Measurements from ENCODE around the gene TMEM175.

The TMEM175 gene

GRCh38 chr4:955931-956381 is 23.7 kb downstream of the TMEM175 start:
- Histone ChIP-seq H3K79me2 (ENCODE audit: low read length) (no peaks in the 10 kb centered on the region), H3K27ac (ENCODE audit: low read length) (no peak overlapping the region), H3K36me3 (replicated peaks; ENCODE audit: low read depth, low read length) (no peaks in the 10 kb centered on the region), H3K4me2 (ENCODE audit: low read length) (no peak overlapping the region), H3K9ac (ENCODE audit: low read length) (no peak overlapping the region), H2AFZ (ENCODE audit: low read depth, low read length) (no peak overlapping the region), H3K4me3 (ENCODE audit: low read length) (no peak overlapping the region), H4K20me1 (ENCODE audit: insufficient read depth, low read length) (no peaks in the 10 kb centered on the region), H3K4me1 (ENCODE audit: low read length) (no peaks in the 10 kb centered on the region), H3K27me3 (ENCODE audit: low read depth, low read length) (no peaks in the 10 kb centered on the region), H3K9me3 (ENCODE audit: insufficient read depth, low read length) (no peaks in the 10 kb centered on the region)
- TF ChIP-seq CTCF (IDR thresholded peaks at IDR 0.05; ENCODE audit: low read depth, low read length), result no peak
- TF ChIP-seq EZH2phosphoT487 (IDR thresholded peaks at IDR 0.05; ENCODE audit: low read depth), result no peak

DNA sequence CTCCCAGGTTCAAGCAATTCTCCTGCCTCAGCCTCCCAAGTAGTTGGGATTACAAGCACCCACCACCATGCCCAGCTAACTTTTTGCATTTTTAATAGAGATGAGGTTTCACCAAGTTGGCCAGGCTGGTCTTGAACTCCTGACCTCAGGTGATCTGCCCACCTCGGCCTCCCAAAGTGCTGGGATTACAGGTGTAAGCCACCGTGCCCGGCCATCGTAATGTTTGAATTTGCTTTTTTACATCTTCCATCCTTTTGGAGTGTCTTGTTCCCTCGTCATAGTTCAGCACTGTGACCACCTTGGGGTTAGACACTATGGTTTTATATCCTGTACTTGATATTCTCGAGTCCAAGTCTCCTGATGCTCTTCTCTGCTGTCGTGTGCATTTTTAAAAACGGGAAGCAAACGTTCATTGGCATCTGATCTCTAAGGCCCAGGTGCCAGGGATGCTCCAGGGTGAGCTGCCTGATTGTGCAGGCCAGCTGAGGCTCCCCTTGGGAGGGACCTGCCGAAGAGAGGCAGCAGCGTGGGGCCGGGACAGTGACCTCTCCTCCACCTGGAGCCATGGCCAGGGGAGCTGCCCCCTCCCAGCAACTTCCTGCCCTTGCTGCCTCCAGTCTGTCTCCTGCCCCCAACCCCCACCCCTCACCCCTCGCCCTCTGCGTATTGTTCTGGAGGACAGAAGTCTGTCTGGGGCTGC is 24.4 kb downstream of the TMEM175 start:
- Histone ChIP-seq H3K4me1 (ENCODE audit: low read length) (no peaks in the 10 kb centered on the region), H3K4me2 (ENCODE audit: low read length) (no peak overlapping the region), H3K27me3 (ENCODE audit: low read depth, low read length) (no peaks in the 10 kb centered on the region), H4K20me1 (ENCODE audit: insufficient read depth, low read length) (no peaks in the 10 kb centered on the region), H3K4me3 (ENCODE audit: low read length) (no peak overlapping the region), H2AFZ (ENCODE audit: low read depth, low read length) (no peak overlapping the region), H3K9ac (ENCODE audit: low read length) (no peak overlapping the region), H3K79me2 (ENCODE audit: low read length) (no peaks in the 10 kb centered on the region), H3K36me3 (replicated peaks; ENCODE audit: low read depth, low read length) (no peaks in the 10 kb centered on the region), H3K27ac (ENCODE audit: low read length) (no peak overlapping the region), H3K9me3 (ENCODE audit: insufficient read depth, low read length) (no peaks in the 10 kb centered on the region)
- TF ChIP-seq CTCF (IDR thresholded peaks at IDR 0.05; ENCODE audit: low read depth, low read length) (no peak), EZH2phosphoT487 (IDR thresholded peaks at IDR 0.05; ENCODE audit: low read depth) (no peak)

DNA sequence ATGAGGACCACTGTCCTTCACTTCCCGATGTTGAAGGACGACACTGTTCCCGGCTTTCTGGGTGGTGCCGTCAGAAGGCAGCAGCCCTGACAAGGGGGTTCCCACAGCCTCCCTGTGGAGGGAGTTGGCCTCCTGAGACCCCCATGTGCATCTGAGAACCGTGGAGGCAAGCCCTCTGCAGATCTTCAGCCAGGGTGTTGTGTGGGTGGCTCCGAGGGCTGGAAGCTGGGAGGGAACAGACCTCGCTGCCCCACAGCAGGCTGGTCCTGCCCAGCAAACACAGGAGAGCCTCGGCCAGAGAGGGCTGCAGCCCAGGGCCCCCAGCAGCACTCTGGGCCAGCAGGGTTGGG is 24.9 kb downstream of the TMEM175 start:
- Histone ChIP-seq H3K9me3 (ENCODE audit: insufficient read depth, low read length) (no peaks in the 10 kb centered on the region), H3K4me2 (ENCODE audit: low read length) (no peak overlapping the region), H3K4me1 (ENCODE audit: low read length) (no peaks in the 10 kb centered on the region), H4K20me1 (ENCODE audit: insufficient read depth, low read length) (no peaks in the 10 kb centered on the region), H3K79me2 (ENCODE audit: low read length) (no peaks in the 10 kb centered on the region), H3K4me3 (ENCODE audit: low read length) (no peak overlapping the region), H3K36me3 (replicated peaks; ENCODE audit: low read depth, low read length) (no peaks in the 10 kb centered on the region), H3K9ac (ENCODE audit: low read length) (no peak overlapping the region), H3K27me3 (ENCODE audit: low read depth, low read length) (no peaks in the 10 kb centered on the region), H3K27ac (ENCODE audit: low read length) (no peak overlapping the region), H2AFZ (ENCODE audit: low read depth, low read length) (no peak overlapping the region)
- TF ChIP-seq CTCF (IDR thresholded peaks at IDR 0.05; ENCODE audit: low read depth, low read length) (no peak), EZH2phosphoT487 (IDR thresholded peaks at IDR 0.05; ENCODE audit: low read depth) (no peak)

GRCh38 chr4:957581-958313 is 25.5 kb downstream of the TMEM175 start:
- Histone ChIP-seq H3K9me3 (ENCODE audit: insufficient read depth, low read length) (no peaks in the 10 kb centered on the region), H3K79me2 (ENCODE audit: low read length) (no peaks in the 10 kb centered on the region), H3K9ac (ENCODE audit: low read length) (no peak overlapping the region), H3K4me1 (ENCODE audit: low read length) (no peaks in the 10 kb centered on the region), H3K27ac (ENCODE audit: low read length) (no peak overlapping the region), H4K20me1 (ENCODE audit: insufficient read depth, low read length) (no peaks in the 10 kb centered on the region), H3K4me2 (ENCODE audit: low read length) (no peak overlapping the region), H3K4me3 (ENCODE audit: low read length) (no peak overlapping the region), H2AFZ (ENCODE audit: low read depth, low read length) (no peak overlapping the region), H3K36me3 (replicated peaks; ENCODE audit: low read depth, low read length) (no peaks in the 10 kb centered on the region), H3K27me3 (ENCODE audit: low read depth, low read length) (no peaks in the 10 kb centered on the region)
- TF ChIP-seq EZH2phosphoT487 (IDR thresholded peaks at IDR 0.05; ENCODE audit: low read depth) (no peak), CTCF (IDR thresholded peaks at IDR 0.05; ENCODE audit: low read depth, low read length) (no peak)
